Esophagus squamous epithelium (tissue), 5 donors: ENCODE data around the gene CLSTN2. TPM values are rescaled to one million over a fixed set of nuclear protein-coding genes. Genes with fewer than 3 reads are reported as not detected.

Experiments used
- DNase-seq: peaks from one replicate; lab custom pipeline; 2025; lab: John Stamatoyannopoulos, UW
- H3K27ac ChIP-seq, 4 donors: fragments of 200-600 bp; sonication (generic); one replicate each; pipeline ENCODE4 v1.5.1; 2016 to 2019; ENCODE audit warnings: mild to moderate bottlenecking in 1 of 4
- H3K27me3 ChIP-seq, 4 donors: fragments of 200-600 bp; sonication (generic); 1 replicate in 3 of 4; 2 replicates in 1 of 4; pipeline versions ENCODE4 v1.5.1 to v1.6.0; 2017 to 2021; ENCODE audit warnings: antibody characterized with exemption in 1 of 4
- H3K36me3 ChIP-seq, 3 donors: fragments of 200-600 bp; sonication (generic); one replicate each; pipeline ENCODE4 v1.5.1; 2016 to 2019
- H3K4me1 ChIP-seq, 3 donors: fragments of 200-600 bp; sonication (generic); one replicate each; pipeline ENCODE4 v1.5.1; 2017 to 2019
- H3K4me3 ChIP-seq, 4 donors: fragments of 200-600 bp; sonication (generic); 1 replicate in 3 of 4; 2 replicates in 1 of 4; pipeline ENCODE4 v1.5.1; 2016 to 2019; ENCODE audit warnings: mild to moderate bottlenecking in 2 of 4, moderate library complexity in 1 of 4
- H3K9me3 ChIP-seq, 3 donors: fragments of 200-600 bp; sonication (generic); one replicate each; pipeline ENCODE4 v1.5.1; 2016 to 2019
- CTCF ChIP-seq, 6 experiments: fragments of 450-650 bp in 4 of 6; fragments of 200-600 bp in 2 of 6; sonication (generic) in 2 of 6; IDR thresholded peaks; one replicate each; pipeline ENCODE4 v1.5.1; 2016 to 2019; ENCODE audit warnings: antibody characterized with exemption in 6 of 6, mild to moderate bottlenecking in 4 of 6, moderate library complexity in 4 of 6
- POLR2A ChIP-seq, 4 donors: fragments of 450-650 bp; IDR thresholded peaks; one replicate each; pipeline ENCODE4 v1.6.1; 2017; ENCODE audit warnings: antibody characterized with exemption in 4 of 4, mild to moderate bottlenecking in 4 of 4, moderate library complexity in 3 of 4
- WGBS, 2 donors: methylation state at CpG; one replicate each; pipeline ENCODE4 v1.1.5; 2018; 5-methylcytosine and 5-hydroxymethylcytosine counted together
- intact Hi-C: fragments of 100-400 bp; cut with DNase I; formaldehyde crosslinking; loops from one replicate; pipeline ENCODE4 v1.15.0; 2022
- total RNA-seq, 4 donors: library from RNA; depleted of rRNA; stranded (reverse); fragments of >200 nt; gene quantifications; one replicate each; pipeline ENCODE4 v1.1.0, GENCODE V29; 2016
- donor health status: DM: yes; HTN: yes; CAD: no.

The CLSTN2 gene
- total RNA-seq, 4 donors from 2014 or later: 0.53 to 5.0 (median 3.1) TPM

GRCh38 chr3:140424211-140424610 is 489.2 kb downstream of the CLSTN2 start:
- WGBS, 2 donors: 80 to 89% methylated on average over 1 of the region's 1 CpG
- no peak overlapping the region for H3K4me3 ChIP-seq
- no peaks in the 10 kb centered on the region for H3K36me3 ChIP-seq
- no peak overlapping the region for H3K27ac ChIP-seq
- intact Hi-C loops: no loop called here
- no peak for TF ChIP-seq CTCF (IDR thresholded peaks at IDR 0.05)
- no peak for TF ChIP-seq POLR2A (IDR thresholded peaks at IDR 0.05)
- H3K9me3 ChIP-seq: no peaks in the 10 kb centered on the region
- no peaks in the 10 kb centered on the region for H3K4me1 ChIP-seq
- DNase-seq: no peak
- H3K27me3 ChIP-seq: no peaks in the 10 kb centered on the region

- Histone ChIP-seq H3K4me1 (no peaks in the 10 kb centered on the region), H3K36me3 (no peaks in the 10 kb centered on the region), H3K9me3 (no peaks in the 10 kb centered on the region), H3K27me3 (no peaks in the 10 kb centered on the region), H3K4me3 (no peak overlapping the region), H3K27ac (no peak overlapping the region)
- TF ChIP-seq CTCF (IDR thresholded peaks at IDR 0.05) (no peak), POLR2A (IDR thresholded peaks at IDR 0.05) (no peak)
- whole genome bisulfite sequencing, 2 donors: 56 to 80% methylated on average over 1 of the region's 1 CpG
- intact Hi-C loops: no loop called here
- no peak for DNase-seq
These were observed 489.7 kb downstream of the CLSTN2 start for GRCh38 chr3:140424726-140425125.

DNA sequence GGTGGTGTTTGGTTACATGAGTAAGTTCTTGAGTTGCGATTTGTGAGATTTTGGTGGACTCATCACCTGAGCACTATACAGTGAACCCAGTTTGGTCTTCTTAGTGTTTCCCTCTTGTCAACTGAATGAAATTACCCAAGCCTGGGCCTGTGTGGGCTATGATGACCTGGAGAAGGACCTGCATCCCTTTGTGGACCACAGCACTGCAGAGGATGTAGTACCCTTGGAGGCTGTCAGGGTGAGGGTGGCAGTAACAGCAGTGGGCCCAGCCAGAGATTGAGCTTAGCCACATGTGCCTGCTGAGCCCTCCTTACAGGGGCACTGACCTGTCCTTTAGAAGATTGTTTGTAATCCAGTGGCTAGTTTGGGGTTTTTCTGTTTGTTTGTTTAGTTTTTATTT is 492.8 kb downstream of the CLSTN2 start:
- 100% methylated on average over 1 of the region's 1 CpG for WGBS, 2 donors
- Histone ChIP-seq H3K27me3 (no peaks in the 10 kb centered on the region), H3K27ac (no peak overlapping the region), H3K4me3 (no peak overlapping the region), H3K4me1 (no peaks in the 10 kb centered on the region), H3K36me3 (no peaks in the 10 kb centered on the region), H3K9me3 (no peaks in the 10 kb centered on the region)
- intact Hi-C loops: no loop called here
- no peak for DNase-seq
- no peak for TF ChIP-seq CTCF (IDR thresholded peaks at IDR 0.05)
- TF ChIP-seq POLR2A (IDR thresholded peaks at IDR 0.05): no peak

DNA sequence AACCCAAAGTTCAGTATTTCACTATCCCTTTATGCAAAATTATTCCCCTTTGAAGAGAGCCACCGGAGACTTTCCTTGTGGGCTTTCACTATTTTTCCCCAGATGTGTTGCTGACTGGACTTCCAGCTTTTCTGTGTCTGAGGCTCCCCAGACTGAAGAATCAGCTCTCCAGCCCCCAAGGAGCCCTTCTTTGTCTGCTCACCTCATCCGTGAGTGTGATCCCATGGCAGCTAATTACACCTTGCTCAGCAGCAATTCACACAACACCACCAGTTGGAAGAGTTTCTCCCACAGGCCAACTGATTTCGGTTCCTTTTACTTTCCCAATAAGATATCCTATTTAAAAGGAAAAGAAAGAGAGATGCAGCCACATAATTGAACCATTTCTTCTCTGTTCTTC is 493.4 kb downstream of the CLSTN2 start:
- TF ChIP-seq POLR2A (IDR thresholded peaks at IDR 0.05) (no peak), CTCF (IDR thresholded peaks at IDR 0.05) (no peak)
- H3K27ac ChIP-seq: no peak overlapping the region
- H3K27me3 ChIP-seq: no peaks in the 10 kb centered on the region
- no peak overlapping the region for H3K4me3 ChIP-seq
- WGBS, 2 donors: 57 to 73% methylated on average over 3 of the region's 3 CpGs
- no peaks in the 10 kb centered on the region for H3K4me1 ChIP-seq
- intact Hi-C loops: no loop called here
- H3K9me3 ChIP-seq: no peaks in the 10 kb centered on the region
- H3K36me3 ChIP-seq: no peaks in the 10 kb centered on the region
- no peak for DNase-seq

- Histone ChIP-seq H3K27ac (no peak overlapping the region), H3K4me3 (no peak overlapping the region), H3K9me3 (no peaks in the 10 kb centered on the region), H3K4me1 (no peaks in the 10 kb centered on the region), H3K27me3 (no peaks in the 10 kb centered on the region), H3K36me3 (no peaks in the 10 kb centered on the region)
- intact Hi-C loops: no loop called here
- no peak for DNase-seq
- WGBS, 2 donors: 83 to 86% methylated on average over 1 of the region's 1 CpG
- TF ChIP-seq POLR2A (IDR thresholded peaks at IDR 0.05): no peak
- no peak for TF ChIP-seq CTCF (IDR thresholded peaks at IDR 0.05)
These were observed 494.8 kb downstream of the CLSTN2 start for GRCh38 chr3:140429791-140430190.
